ENCODE results near the gene NFIA.

The NFIA gene

GRCh38 chr1:61300899-61301298 lies 218.5 kb downstream of the NFIA start:
- Histone ChIP-seq H2BK15ac (ENCODE audit: low read depth, poor library complexity, severe bottlenecking) (no peak overlapping the region), H3K4me2 (ENCODE audit: low read length, poor library complexity, severe bottlenecking) (no peak overlapping the region), H2BK12ac (ENCODE audit: low read length in 2 of 2) (no peak overlapping the region), H3K18ac (ENCODE audit: low read depth in 1 of 2, low read length in 2 of 2) (no peak overlapping the region), H2AK5ac (ENCODE audit: low read length, severe bottlenecking) (no peak overlapping the region), H3K9ac (ENCODE audit: low read length) (peak overlapping the region; percentile 48), H2BK5ac (ENCODE audit: low read depth, low read length, poor library complexity, severe bottlenecking) (no peak overlapping the region), H3K14ac (ENCODE audit: low read length in 2 of 2) (no peak overlapping the region), H3K27ac (ENCODE audit: low read length, poor library complexity, severe bottlenecking) (no peak overlapping the region), H4K91ac (ENCODE audit: low read length) (no peak overlapping the region), H3K79me1 (replicated peaks; ENCODE audit: low read length, poor library complexity, severe bottlenecking) (no peaks in the 10 kb centered on the region), H3K4me1 (ENCODE audit: control insufficient read depth, insufficient read depth, low read depth, low read length) (no peaks in the 10 kb centered on the region), H3K36me3 (ENCODE audit: control insufficient read depth in 1 of 2, insufficient read depth in 2 of 2, low read depth in 1 of 2, low read length in 2 of 2) (no peaks in the 10 kb centered on the region), H3K27me3 (ENCODE audit: control insufficient read depth in 1 of 2, insufficient read depth in 1 of 2, low read length in 2 of 2) (no peaks in the 10 kb centered on the region), H3K4me3 (ENCODE audit: insufficient read depth in 1 of 2, low read depth in 1 of 2, low read length in 2 of 2) (no peak overlapping the region), H2AFZ (ENCODE audit: low read depth, low read length) (no peak overlapping the region), H2BK120ac (ENCODE audit: low read depth, low read length) (no peak overlapping the region), H3K9me3 (ENCODE audit: control insufficient read depth, low read length) (no peaks in the 10 kb centered on the region), H3K4ac (ENCODE audit: low read depth in 1 of 2, low read length in 2 of 2) (no peak overlapping the region), H4K8ac (ENCODE audit: low read length) (no peak overlapping the region), H3K23ac (ENCODE audit: low read length in 2 of 2) (no peak overlapping the region)
- 53% methylated on average over 2 of the region's 3 CpGs for WGBS
- no peak for DNase-seq

GRCh38 chr1:61301824-61302657 lies 219.7 kb downstream of the NFIA start:
- Histone ChIP-seq H2BK15ac (ENCODE audit: low read depth, poor library complexity, severe bottlenecking) (no peak overlapping the region), H3K4me3 (ENCODE audit: insufficient read depth in 1 of 2, low read depth in 1 of 2, low read length in 2 of 2) (no peak overlapping the region), H3K4me1 (ENCODE audit: control insufficient read depth, insufficient read depth, low read depth, low read length) (no peaks in the 10 kb centered on the region), H2AK5ac (ENCODE audit: low read length, severe bottlenecking) (no peak overlapping the region), H3K79me1 (replicated peaks; ENCODE audit: low read length, poor library complexity, severe bottlenecking) (no peaks in the 10 kb centered on the region), H3K18ac (ENCODE audit: low read depth in 1 of 2, low read length in 2 of 2) (no peak overlapping the region), H3K14ac (ENCODE audit: low read length in 2 of 2) (no peak overlapping the region), H4K91ac (ENCODE audit: low read length) (no peak overlapping the region), H2AFZ (ENCODE audit: low read depth, low read length) (no peak overlapping the region), H2BK5ac (ENCODE audit: low read depth, low read length, poor library complexity, severe bottlenecking) (no peak overlapping the region), H3K9me3 (ENCODE audit: control insufficient read depth, low read length) (no peaks in the 10 kb centered on the region), H2BK12ac (ENCODE audit: low read length in 2 of 2) (peak overlapping the region in 1 of 2 experiments; percentile 42), H3K36me3 (ENCODE audit: control insufficient read depth in 1 of 2, insufficient read depth in 2 of 2, low read depth in 1 of 2, low read length in 2 of 2) (no peaks in the 10 kb centered on the region), H3K4me2 (ENCODE audit: low read length, poor library complexity, severe bottlenecking) (no peak overlapping the region), H4K8ac (ENCODE audit: low read length) (no peak overlapping the region), H2BK120ac (ENCODE audit: low read depth, low read length) (no peak overlapping the region), H3K23ac (ENCODE audit: low read length in 2 of 2) (no peak overlapping the region), H3K27me3 (ENCODE audit: control insufficient read depth in 1 of 2, insufficient read depth in 1 of 2, low read length in 2 of 2) (peaks cover 0 to 2% of the 10 kb centered on the region in 2 experiments), H3K9ac (ENCODE audit: low read length) (peak overlapping the region; percentile 71), H3K27ac (ENCODE audit: low read length, poor library complexity, severe bottlenecking) (no peak overlapping the region), H3K4ac (ENCODE audit: low read depth in 1 of 2, low read length in 2 of 2) (no peak overlapping the region)
- WGBS = 69% methylated on average over 2 of the region's 4 CpGs
- peak; percentile 63 for DNase-seq

- no peak overlapping the region for H3K18ac ChIP-seq (ENCODE audit: low read depth in 1 of 2, low read length in 2 of 2)
- H3K23ac ChIP-seq (ENCODE audit: low read length in 2 of 2) = no peak overlapping the region
- no peak overlapping the region for H2AFZ ChIP-seq (ENCODE audit: low read depth, low read length)
- H3K27me3 ChIP-seq (ENCODE audit: control insufficient read depth in 1 of 2, insufficient read depth in 1 of 2, low read length in 2 of 2) = peaks cover 0 to 5% of the 10 kb centered on the region in 2 experiments
- H3K9ac ChIP-seq (ENCODE audit: low read length) = no peak overlapping the region
- H2BK5ac ChIP-seq (ENCODE audit: low read depth, low read length, poor library complexity, severe bottlenecking) = no peak overlapping the region
- H4K8ac ChIP-seq (ENCODE audit: low read length) = no peak overlapping the region
- H3K27ac ChIP-seq (ENCODE audit: low read length, poor library complexity, severe bottlenecking) = no peak overlapping the region
- no peak overlapping the region for H3K4me3 ChIP-seq (ENCODE audit: insufficient read depth in 1 of 2, low read depth in 1 of 2, low read length in 2 of 2)
- H3K9me3 ChIP-seq (ENCODE audit: control insufficient read depth, low read length) = no peaks in the 10 kb centered on the region
- no peak overlapping the region for H2BK15ac ChIP-seq (ENCODE audit: low read depth, poor library complexity, severe bottlenecking)
- H3K4ac ChIP-seq (ENCODE audit: low read depth in 1 of 2, low read length in 2 of 2) = no peak overlapping the region
- H2AK5ac ChIP-seq (ENCODE audit: low read length, severe bottlenecking) = no peak overlapping the region
- H3K79me1 ChIP-seq (replicated peaks; ENCODE audit: low read length, poor library complexity, severe bottlenecking) = no peaks in the 10 kb centered on the region
- H3K14ac ChIP-seq (ENCODE audit: low read length in 2 of 2) = no peak overlapping the region
- WGBS = 73% methylated on average over 3 of the region's 3 CpGs
- no peaks in the 10 kb centered on the region for H3K4me1 ChIP-seq (ENCODE audit: control insufficient read depth, insufficient read depth, low read depth, low read length)
- H3K36me3 ChIP-seq (ENCODE audit: control insufficient read depth in 1 of 2, insufficient read depth in 2 of 2, low read depth in 1 of 2, low read length in 2 of 2) = no peaks in the 10 kb centered on the region
- H2BK120ac ChIP-seq (ENCODE audit: low read depth, low read length) = no peak overlapping the region
- no peak overlapping the region for H4K91ac ChIP-seq (ENCODE audit: low read length)
- no peak for DNase-seq
- no peak overlapping the region for H2BK12ac ChIP-seq (ENCODE audit: low read length in 2 of 2)
- H3K4me2 ChIP-seq (ENCODE audit: low read length, poor library complexity, severe bottlenecking) = no peak overlapping the region
Observed at GRCh38 chr1:61307422-61308142, 225.2 kb downstream of the NFIA start.

GRCh38 chr1:61310057-61310456 lies 227.7 kb downstream of the NFIA start:
- Histone ChIP-seq H2BK120ac (ENCODE audit: low read depth, low read length) (no peak overlapping the region), H3K9me3 (ENCODE audit: control insufficient read depth, low read length) (no peaks in the 10 kb centered on the region), H3K9ac (ENCODE audit: low read length) (no peak overlapping the region), H3K23ac (ENCODE audit: low read length in 2 of 2) (no peak overlapping the region), H4K91ac (ENCODE audit: low read length) (no peak overlapping the region), H3K27me3 (ENCODE audit: control insufficient read depth in 1 of 2, insufficient read depth in 1 of 2, low read length in 2 of 2) (peaks cover 0 to 5% of the 10 kb centered on the region in 2 experiments), H2AK5ac (ENCODE audit: low read length, severe bottlenecking) (no peak overlapping the region), H3K79me1 (replicated peaks; ENCODE audit: low read length, poor library complexity, severe bottlenecking) (no peaks in the 10 kb centered on the region), H2BK15ac (ENCODE audit: low read depth, poor library complexity, severe bottlenecking) (no peak overlapping the region), H3K4ac (ENCODE audit: low read depth in 1 of 2, low read length in 2 of 2) (no peak overlapping the region), H4K8ac (ENCODE audit: low read length) (no peak overlapping the region), H3K36me3 (ENCODE audit: control insufficient read depth in 1 of 2, insufficient read depth in 2 of 2, low read depth in 1 of 2, low read length in 2 of 2) (no peaks in the 10 kb centered on the region), H3K4me2 (ENCODE audit: low read length, poor library complexity, severe bottlenecking) (no peak overlapping the region), H2AFZ (ENCODE audit: low read depth, low read length) (no peak overlapping the region), H2BK12ac (ENCODE audit: low read length in 2 of 2) (no peak overlapping the region), H3K27ac (ENCODE audit: low read length, poor library complexity, severe bottlenecking) (no peak overlapping the region), H2BK5ac (ENCODE audit: low read depth, low read length, poor library complexity, severe bottlenecking) (no peak overlapping the region), H3K4me1 (ENCODE audit: control insufficient read depth, insufficient read depth, low read depth, low read length) (no peaks in the 10 kb centered on the region), H3K14ac (ENCODE audit: low read length in 2 of 2) (no peak overlapping the region), H3K4me3 (ENCODE audit: insufficient read depth in 1 of 2, low read depth in 1 of 2, low read length in 2 of 2) (no peak overlapping the region), H3K18ac (ENCODE audit: low read depth in 1 of 2, low read length in 2 of 2) (no peak overlapping the region)
- DNase-seq = no peak
- 89% methylated on average over 3 of the region's 3 CpGs for WGBS

Measured in mesenchymal stem cell (in vitro differentiated cells and primary cell).